ENCODE results near the gene BYSL.

BYSL gene, protein sequence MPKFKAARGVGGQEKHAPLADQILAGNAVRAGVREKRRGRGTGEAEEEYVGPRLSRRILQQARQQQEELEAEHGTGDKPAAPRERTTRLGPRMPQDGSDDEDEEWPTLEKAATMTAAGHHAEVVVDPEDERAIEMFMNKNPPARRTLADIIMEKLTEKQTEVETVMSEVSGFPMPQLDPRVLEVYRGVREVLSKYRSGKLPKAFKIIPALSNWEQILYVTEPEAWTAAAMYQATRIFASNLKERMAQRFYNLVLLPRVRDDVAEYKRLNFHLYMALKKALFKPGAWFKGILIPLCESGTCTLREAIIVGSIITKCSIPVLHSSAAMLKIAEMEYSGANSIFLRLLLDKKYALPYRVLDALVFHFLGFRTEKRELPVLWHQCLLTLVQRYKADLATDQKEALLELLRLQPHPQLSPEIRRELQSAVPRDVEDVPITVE

DNA sequence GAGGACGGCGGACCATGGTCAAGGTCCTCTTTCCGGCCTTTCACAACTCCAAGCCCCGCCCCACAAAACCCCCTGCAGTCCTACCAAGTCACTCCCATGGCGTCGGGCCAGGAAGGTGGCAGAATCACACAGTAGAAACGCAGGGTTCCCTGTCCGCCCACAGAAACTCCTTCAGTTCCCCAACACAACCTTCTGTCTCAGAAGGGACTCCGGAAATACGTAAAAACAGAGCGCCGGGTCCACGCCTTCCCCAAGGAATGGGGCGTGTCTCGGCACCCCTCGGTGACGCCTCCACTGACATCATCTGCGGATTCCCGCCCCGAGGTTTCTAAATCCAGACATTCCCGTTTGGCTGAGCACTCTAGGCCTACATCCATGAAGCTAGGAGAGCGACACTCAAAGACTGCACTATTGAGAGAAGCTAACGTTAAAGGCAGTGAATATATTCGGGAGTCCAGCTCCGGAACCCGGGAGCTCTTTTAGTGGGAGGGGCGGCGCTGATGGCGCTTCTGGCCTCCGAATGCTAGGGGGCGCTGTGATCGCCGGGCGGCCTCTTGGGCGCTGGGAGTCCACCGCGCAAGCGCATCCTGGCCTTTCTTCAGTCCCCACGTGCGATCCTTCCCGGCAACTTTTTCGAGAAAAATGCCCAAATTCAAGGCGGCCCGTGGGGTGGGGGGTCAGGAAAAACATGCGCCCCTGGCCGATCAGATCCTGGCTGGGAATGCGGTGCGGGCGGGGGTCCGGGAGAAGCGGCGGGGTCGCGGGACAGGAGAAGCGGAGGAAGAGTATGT is at the start of gene BYSL, which contains the start of gene MED20:
BYSL (plus strand) TSS at position 579 of the 791 bp plus-strand sequence; CDS start at position 643, 64 bp downstream.
MED20 (minus strand) TSS at position 219 of the 791 bp plus-strand sequence; CDS start at position 98, 121 bp downstream.
- DNase-seq: peak; percentile 97

- no peak for DNase-seq
These were observed 49.6 kb upstream of the BYSL start for GRCh38 chr6:41871691-41872090.

- DNase-seq: no peak
These were observed 49.2 kb upstream of the BYSL start for GRCh38 chr6:41872147-41872546.

GRCh38 chr6:41874741-41875140 is 46.6 kb upstream of the BYSL start:
- no peak for DNase-seq

DNA sequence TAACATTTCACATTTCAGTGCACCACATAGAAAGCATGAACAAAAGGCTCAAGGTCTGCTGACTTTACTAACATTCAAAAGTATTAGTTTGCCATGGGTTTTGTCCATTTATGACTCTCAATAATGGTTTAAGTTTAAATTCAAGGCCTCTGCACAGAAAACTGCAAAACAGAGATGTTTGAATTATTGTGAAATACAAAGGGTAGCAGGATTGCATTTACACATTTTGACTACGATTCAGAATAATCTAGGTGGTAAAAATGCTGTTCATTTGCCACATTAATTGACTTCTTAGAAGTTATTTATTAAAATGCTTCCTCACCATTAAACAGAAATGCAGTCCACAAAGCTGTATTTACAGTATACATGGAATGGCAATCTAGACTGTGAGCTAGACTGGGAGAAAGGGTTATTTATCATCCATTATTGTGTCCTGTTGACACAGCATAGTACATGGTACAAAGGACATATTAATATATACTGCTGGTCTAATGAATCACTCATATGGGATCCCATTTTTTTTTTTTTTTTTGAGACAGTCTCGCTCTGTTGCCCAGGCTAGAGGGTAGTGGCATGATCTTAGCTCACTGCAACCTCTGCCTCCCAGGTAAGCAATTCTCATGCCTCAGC is 44.1 kb upstream of the BYSL start:
- DNase-seq: no peak

GRCh38 chr6:41878246-41878645 is 43.1 kb upstream of the BYSL start:
- DNase-seq: no peak

DNA sequence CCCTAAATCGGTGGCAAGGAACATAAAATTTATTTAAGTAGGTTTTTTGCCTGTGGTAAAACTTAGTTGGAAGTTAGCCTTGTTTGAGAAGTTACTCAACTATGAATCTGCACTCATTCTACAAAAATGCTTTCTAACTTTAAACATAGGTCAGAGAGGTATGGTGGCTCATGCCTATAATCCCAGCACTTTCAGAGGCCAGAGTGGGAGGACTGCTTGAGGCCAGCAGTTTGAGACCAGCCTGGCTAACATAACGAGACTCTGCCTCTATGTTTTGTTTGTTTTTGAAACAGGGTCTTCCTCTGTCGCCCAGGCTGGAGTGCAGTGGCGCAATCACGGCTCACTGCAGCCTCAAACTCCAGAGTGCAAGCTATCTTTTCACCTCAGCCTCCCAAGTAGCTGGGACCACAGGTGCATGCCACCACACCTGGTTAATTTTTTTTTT is 42.3 kb upstream of the BYSL start:
- DNase-seq: no peak

GRCh38 chr6:41881506-41881905 is 39.8 kb upstream of the BYSL start:
- no peak for DNase-seq

- no peak for DNase-seq
These were observed 36.3 kb upstream of the BYSL start for GRCh38 chr6:41884957-41885356.

DNA sequence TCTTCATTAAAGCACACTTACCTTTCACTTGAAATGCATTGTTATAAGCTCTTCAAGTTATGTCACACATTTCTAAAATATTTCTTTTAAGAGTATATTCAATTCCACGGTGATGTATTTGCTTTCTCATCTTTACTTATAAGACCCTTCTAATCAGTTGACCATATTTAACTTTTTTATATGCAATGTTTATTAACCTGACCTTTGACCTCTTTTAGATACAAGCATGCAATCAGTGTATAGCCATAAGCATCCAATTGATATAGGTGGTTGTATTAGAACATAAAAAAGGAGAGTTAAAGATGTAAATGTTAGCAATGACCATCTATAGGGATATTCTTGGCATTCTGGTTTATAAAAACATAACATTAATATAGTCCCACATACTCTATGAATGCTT is 35.4 kb upstream of the BYSL start:
- no peak for DNase-seq

GRCh38 chr6:41887331-41887751 is 34.0 kb upstream of the BYSL start:
- no peak for DNase-seq

GRCh38 chr6:41892921-41893564 is 28.3 kb upstream of the BYSL start:
- DNase-seq: no peak

DNA sequence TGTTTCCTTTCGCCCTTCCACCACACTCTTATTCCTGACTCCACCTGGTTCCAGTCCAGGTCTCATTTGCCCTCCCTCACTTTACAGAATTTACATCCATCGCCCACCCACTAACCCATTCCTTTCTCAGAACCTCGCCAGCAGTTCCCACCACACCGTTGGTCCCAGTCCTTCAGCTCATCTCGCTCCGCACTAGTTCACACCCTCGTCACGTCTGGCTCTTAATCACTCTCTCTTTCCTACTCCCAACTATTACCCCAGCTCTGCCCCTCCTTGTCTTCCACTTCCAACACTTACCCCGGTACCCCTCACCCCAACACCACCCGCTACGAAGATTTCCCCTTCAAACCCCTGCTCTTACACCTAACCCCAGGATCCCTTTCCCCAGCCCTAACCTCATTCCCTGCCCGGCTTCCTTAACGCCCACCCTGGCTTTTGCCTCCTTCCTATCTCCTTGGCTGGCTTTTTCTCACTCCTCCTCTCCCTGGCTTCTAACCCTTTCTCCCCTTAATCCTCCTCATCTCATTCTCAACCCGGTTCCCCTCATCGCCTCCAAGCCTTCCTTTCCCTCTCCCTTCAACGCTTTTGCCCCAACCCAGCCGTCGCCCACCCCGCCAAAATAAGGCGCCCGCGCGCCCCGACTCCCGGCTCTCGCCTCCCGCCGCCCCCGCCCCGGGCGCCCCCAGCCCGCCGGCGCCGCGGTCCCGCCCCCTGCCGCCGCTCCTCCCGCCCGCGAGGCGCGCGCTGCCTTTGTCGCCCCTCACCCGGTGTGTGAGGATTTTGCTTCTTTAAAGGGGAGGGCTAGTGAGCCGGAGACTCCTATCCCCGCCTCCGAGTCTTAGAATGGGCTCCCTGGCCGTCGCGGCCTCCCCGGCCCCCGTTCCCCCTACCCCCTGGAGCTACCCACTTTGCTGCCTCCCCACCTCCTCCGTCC is 26.7 kb upstream of the BYSL start:
- DNase-seq: no peak

- DNase-seq: peak; percentile 94
These were observed 25.7 kb upstream of the BYSL start, which contains the start of gene USP49 for GRCh38 chr6:41895300-41896233. Gene USP49 (minus strand): TSS chr6:41895375. CDS start chr6:41806983, 88,392 bp downstream.

- peak; percentile 62 for DNase-seq
These were observed 25.0 kb upstream of the BYSL start for GRCh38 chr6:41896281-41896680.

- DNase-seq: no peak
These were observed 20.4 kb upstream of the BYSL start for GRCh38 chr6:41900861-41901260.

DNA sequence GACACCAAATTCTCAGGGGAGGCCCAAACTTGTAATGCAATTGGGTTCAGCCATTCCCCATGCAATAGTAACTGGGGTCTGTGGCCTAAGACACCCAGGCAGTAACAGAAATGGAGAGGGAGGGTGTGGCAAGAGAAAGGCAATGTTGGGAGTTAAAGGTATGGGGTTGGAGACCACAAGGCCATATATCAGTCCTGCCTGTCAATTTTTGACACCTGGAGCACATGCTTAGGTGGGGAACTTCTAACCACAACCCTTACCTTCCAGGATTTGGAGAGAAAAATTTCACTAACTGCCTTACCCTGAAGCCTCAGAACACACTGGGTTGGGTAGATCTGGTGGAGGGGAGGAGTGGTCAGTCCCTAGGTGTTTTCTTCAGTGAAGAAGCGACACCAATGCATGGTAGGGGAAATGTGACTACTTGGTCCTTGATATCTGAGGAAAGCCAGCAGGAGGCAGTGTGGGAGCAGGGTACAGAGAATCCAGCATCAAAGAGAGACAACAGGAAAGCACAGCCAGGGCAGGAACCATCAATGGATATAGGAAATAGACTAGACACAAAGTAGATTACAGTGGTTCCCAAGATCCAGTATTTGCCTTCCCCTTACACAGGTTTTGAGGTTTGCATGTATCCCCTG is 19.3 kb upstream of the BYSL start:
- no peak for DNase-seq

DNA sequence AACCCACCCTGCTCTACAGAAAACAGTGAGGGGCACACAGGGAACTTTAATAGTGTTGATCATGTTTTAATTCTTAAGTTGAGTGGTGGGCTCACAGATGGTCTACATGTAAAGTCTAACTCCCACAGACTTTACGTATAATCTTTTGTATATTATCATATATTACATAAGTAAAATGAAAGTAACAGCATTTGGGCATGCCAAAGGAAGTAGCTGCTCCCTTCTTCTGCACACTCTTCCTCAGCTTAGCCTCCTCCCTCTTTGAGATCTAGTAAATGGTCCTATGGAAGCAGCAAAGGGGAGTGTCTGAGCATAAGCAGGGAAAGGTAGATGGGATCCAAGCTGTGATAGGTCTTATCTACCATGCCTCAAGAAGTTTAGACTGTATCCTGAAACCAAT is 11.6 kb upstream of the BYSL start:
- DNase-seq: no peak

DNA sequence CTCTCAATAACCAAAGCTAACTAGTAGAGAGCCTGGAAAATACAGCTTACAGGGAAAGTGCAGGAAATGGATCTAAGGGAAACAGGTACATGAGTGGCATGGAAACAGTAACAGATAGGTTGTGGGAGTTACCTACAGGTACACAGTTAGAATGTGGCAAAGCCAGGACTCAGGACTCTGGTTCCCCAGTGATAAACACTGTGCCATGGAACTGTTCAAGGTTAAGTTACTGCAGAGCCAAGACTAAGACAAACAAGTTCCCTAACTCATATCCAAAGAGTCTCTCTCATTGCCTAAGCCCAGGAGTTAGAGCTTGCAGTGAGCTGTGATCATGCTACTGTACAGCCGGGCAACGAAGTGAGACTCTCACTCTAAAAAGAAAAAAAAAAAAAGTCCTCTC is 7.0 kb upstream of the BYSL start:
- DNase-seq: no peak

Data from RPMI8226 (cell line).